DOHH2 (cell line): ENCODE data around the gene ZNF771.

ENCODE experiments used
- H3F3A ChIP-seq: fragments of 200-600 bp; sonication (generic), shearing (Covaris generic); 2 replicates; pipeline ENCODE4 v1.6.0; 2016; ENCODE audit warnings: antibody characterized with exemption, mild to moderate bottlenecking; ENCODE audit not compliant: control insufficient read depth, insufficient read depth
- H3K27ac ChIP-seq: fragments of 200-600 bp; sonication (generic); 2 replicates; pipeline ENCODE4 v1.5.1; 2014; ENCODE audit warnings: low read depth, mild to moderate bottlenecking, low read length, moderate library complexity
- H3K27me3 ChIP-seq: fragments of 200-600 bp; sonication (generic); 2 replicates; pipeline ENCODE4 v1.6.1; 2014; ENCODE audit warnings: mild to moderate bottlenecking, low read length, mixed read lengths; ENCODE audit not compliant: control insufficient read depth
- H3K36me3 ChIP-seq: fragments of 200-600 bp; sonication (generic); 2 replicates; pipeline ENCODE4 v1.6.1; 2014; ENCODE audit warnings: mild to moderate bottlenecking, low read length, moderate library complexity, mixed read lengths; ENCODE audit not compliant: control insufficient read depth
- H3K4me1 ChIP-seq: fragments of 200-600 bp; sonication (generic); 2 replicates; pipeline ENCODE4 v1.6.1; 2014; ENCODE audit warnings: mild to moderate bottlenecking, low read length, mixed read lengths; ENCODE audit not compliant: control insufficient read depth
- H3K4me2 ChIP-seq: fragments of 200-600 bp; sonication (generic); 2 replicates; pipeline ENCODE4 v1.6.0; 2014; ENCODE audit warnings: mild to moderate bottlenecking, low read length, moderate library complexity
- H3K4me3 ChIP-seq: fragments of 200-600 bp; sonication (generic); 2 replicates; pipeline ENCODE4 v1.5.1; 2014; ENCODE audit warnings: mild to moderate bottlenecking, low read length, mixed read lengths
- H3K79me2 ChIP-seq: fragments of 200-600 bp; sonication (generic); 2 replicates; pipeline ENCODE4 v1.6.1; 2014; ENCODE audit warnings: mild to moderate bottlenecking, low read length, mixed read lengths; ENCODE audit not compliant: control insufficient read depth
- H3K9me2 ChIP-seq: fragments of 200-600 bp; sonication (generic); replicated peaks from 2 replicates; pipeline ENCODE4 v1.6.1; 2014; ENCODE audit warnings: mild to moderate bottlenecking, low read length, mixed read lengths; ENCODE audit not compliant: control insufficient read depth
- H3K9me3 ChIP-seq: fragments of 200-600 bp; sonication (generic); 2 replicates; pipeline ENCODE4 v1.6.1; 2014; ENCODE audit warnings: antibody characterized with exemption, low read length, mixed read lengths; ENCODE audit not compliant: control insufficient read depth, insufficient read depth
- H4K20me1 ChIP-seq: fragments of 200-600 bp; sonication (generic); 2 replicates; pipeline ENCODE4 v1.6.0; 2014; ENCODE audit warnings: low read depth, mild to moderate bottlenecking, antibody characterized with exemption, low read length, moderate library complexity; ENCODE audit not compliant: control insufficient read depth, insufficient read depth
- CTCF ChIP-seq: fragments of 200-600 bp; sonication (generic); IDR thresholded peaks from one replicate; pipeline ENCODE4 v1.5.1; 2014; ENCODE audit warnings: antibody characterized with exemption, mild to moderate bottlenecking, low read depth, low read length; ENCODE audit not compliant: poor library complexity, severe bottlenecking
- EZH2phosphoT487 ChIP-seq: fragments of 200-600 bp; sonication (generic); IDR thresholded peaks from 2 replicates; pipeline ENCODE4 v1.6.1; 2017; ENCODE audit warnings: borderline replicate concordance, mild to moderate bottlenecking, antibody characterized with exemption, low read length, moderate library complexity, mixed read lengths

ZNF771 gene

GRCh38 chr16:30434852-30435251 is 27.4 kb downstream of the ZNF771 start:
- H3F3A ChIP-seq, result 0 out of 2 replicates have a peak, but pooled peaks cover 2% of the 10 kb centered on the region
- no peaks in the 10 kb centered on the region; the same call in 1 of the 2 replicates for H3K36me3 ChIP-seq
- no peaks in the 10 kb centered on the region for H3K9me2 ChIP-seq
- H3K4me3 ChIP-seq, result no peak overlapping the region
- H3K9me3 ChIP-seq, result no peaks in the 10 kb centered on the region
- no peaks in the 10 kb centered on the region for H3K27me3 ChIP-seq
- TF ChIP-seq EZH2phosphoT487 (no peak), CTCF (no peak)
- H3K79me2 ChIP-seq, result peaks cover 7% of the 10 kb centered on the region
- peaks cover 22% of the 10 kb centered on the region for H3K4me1 ChIP-seq
- H3K27ac ChIP-seq, result no peak overlapping the region
- no peaks in the 10 kb centered on the region for H4K20me1 ChIP-seq
- H3K4me2 ChIP-seq, result no peak overlapping the region

DNA sequence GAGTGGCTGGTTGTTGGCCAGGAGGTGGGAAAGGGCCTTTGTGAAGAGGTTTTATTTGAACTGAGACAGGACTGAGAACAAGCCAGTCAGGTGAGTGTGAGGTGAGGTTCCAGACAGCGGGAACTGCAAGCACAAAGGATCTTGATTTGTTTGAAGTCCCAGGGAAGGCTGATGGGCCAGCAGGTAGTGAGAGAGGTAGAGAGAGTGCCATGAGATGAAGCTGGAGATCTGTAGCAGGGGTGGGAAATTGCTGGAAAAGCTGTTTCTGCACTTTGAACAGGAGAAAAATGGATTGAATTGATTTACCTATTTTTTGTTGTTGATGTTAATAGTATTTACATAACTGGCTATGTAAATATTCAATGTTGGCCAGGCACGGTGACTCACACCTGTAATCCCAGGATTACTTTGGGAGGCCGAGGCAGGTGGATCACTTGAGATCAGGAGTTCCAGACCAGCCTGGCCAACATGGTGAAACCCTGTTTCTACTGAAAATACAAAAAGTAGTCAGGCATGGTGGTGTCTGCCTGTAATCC is 30.2 kb downstream of the ZNF771 start:
- H3K79me2 ChIP-seq, result peaks cover 4% of the 10 kb centered on the region
- H3K36me3 ChIP-seq, result peaks cover 2% of the 10 kb centered on the region; the same call in 1 of the 2 replicates
- H3K4me1 ChIP-seq, result peaks cover 27% of the 10 kb centered on the region
- H3F3A ChIP-seq, result peaks cover 12% of the 10 kb centered on the region
- no peak overlapping the region for H3K4me3 ChIP-seq
- H3K9me3 ChIP-seq, result no peaks in the 10 kb centered on the region
- no peak overlapping the region for H3K27ac ChIP-seq
- H3K27me3 ChIP-seq, result no peaks in the 10 kb centered on the region
- no peak overlapping the region for H3K4me2 ChIP-seq
- no peaks in the 10 kb centered on the region for H3K9me2 ChIP-seq
- TF ChIP-seq EZH2phosphoT487 (no peak), CTCF (no peak)
- no peaks in the 10 kb centered on the region for H4K20me1 ChIP-seq

DNA sequence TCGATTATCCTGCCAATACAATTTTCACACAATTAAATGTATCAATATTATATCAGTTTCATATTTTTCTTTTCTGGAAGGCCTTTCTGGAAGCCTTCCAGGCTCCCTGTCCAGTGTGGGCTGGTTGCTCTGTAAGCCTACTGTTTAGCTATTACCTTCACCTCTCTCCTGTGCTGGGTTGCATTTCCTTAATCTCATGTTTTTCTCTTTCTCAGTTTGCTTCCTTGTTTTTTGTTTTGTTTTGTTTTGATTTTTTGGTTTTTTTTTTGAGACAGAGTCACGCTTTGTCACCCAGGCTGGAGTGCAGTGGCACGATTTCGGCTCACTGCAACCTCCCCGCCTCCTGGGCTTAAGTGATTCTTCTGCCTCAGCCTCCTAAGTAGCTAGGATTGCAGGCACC is 31.4 kb downstream of the ZNF771 start:
- Histone ChIP-seq H3K4me1 (peaks cover 37% of the 10 kb centered on the region), H3F3A (peaks cover 22% of the 10 kb centered on the region)

More for the DNA sequence above, 31.4 kb downstream of the ZNF771 start:
- H3K36me3 ChIP-seq, result peaks cover 15% of the 10 kb centered on the region
- no peak overlapping the region for H3K27ac ChIP-seq
- peaks cover 17% of the 10 kb centered on the region for H3K79me2 ChIP-seq
- no peaks in the 10 kb centered on the region for H3K27me3 ChIP-seq
- H3K4me3 ChIP-seq, result peak overlapping the region; percentile 51; the same call in 1 of the 2 replicates
- no peaks in the 10 kb centered on the region for H3K9me2 ChIP-seq
- no peaks in the 10 kb centered on the region for H3K9me3 ChIP-seq
- H4K20me1 ChIP-seq, result peaks cover 8% of the 10 kb centered on the region; the same call in 1 of the 2 replicates
- peak overlapping the region; percentile 66; the same call in 1 of the 2 replicates for H3K4me2 ChIP-seq
- TF ChIP-seq CTCF, result no peak
- no peak for TF ChIP-seq EZH2phosphoT487
